GM23338 (cell line): ENCODE data around the gene PLEK. TPM values are rescaled to one million over a fixed set of nuclear protein-coding genes. Genes with fewer than 3 reads are reported as not detected.

Experiments
- ATAC-seq: fragments of 200-7000 bp; cut with Tn5 transposase; 3 replicates; pipeline ENCODE4 v1.9.1; 2020
- DNase-seq: peaks from one replicate; pipeline ENCODE4 v3.0.0-alpha.2; 2015; ENCODE audit warnings: low spot score
- H2AFZ ChIP-seq: fragments of 200-600 bp; sonication (generic); 2 replicates; pipeline ENCODE4 v1.8.0; 2016; ENCODE audit warnings: antibody characterized with exemption, mild to moderate bottlenecking, moderate library complexity
- H3F3A ChIP-seq: fragments of 200-600 bp; sonication (generic); replicated peaks from 2 replicates; pipeline ENCODE4 v1.8.0; 2017; ENCODE audit warnings: antibody characterized with exemption, mixed run types, low read depth
- H3K27ac ChIP-seq: fragments of 200-600 bp; sonication (generic); 2 replicates; pipeline ENCODE4 v1.6.1; 2016; ENCODE audit warnings: low read depth
- H3K27me3 ChIP-seq: fragments of 200-600 bp; sonication (generic); 2 replicates; pipeline ENCODE4 v1.8.0; 2016; ENCODE audit warnings: mild to moderate bottlenecking, mixed run types, moderate library complexity; ENCODE audit not compliant: insufficient read depth
- H3K36me3 ChIP-seq: fragments of 200-600 bp; sonication (generic); 2 replicates; pipeline ENCODE4 v1.8.0; 2016; ENCODE audit warnings: mild to moderate bottlenecking; ENCODE audit not compliant: insufficient read depth
- H3K4me1 ChIP-seq: fragments of 200-600 bp; sonication (generic); 2 replicates; pipeline ENCODE4 v1.8.0; 2016; ENCODE audit warnings: mild to moderate bottlenecking, moderate library complexity; ENCODE audit not compliant: insufficient read depth
- H3K4me2 ChIP-seq: fragments of 200-600 bp; sonication (generic); 2 replicates; pipeline ENCODE4 v1.7.1; 2017; ENCODE audit warnings: mixed run types
- H3K4me3 ChIP-seq: fragments of 200-600 bp; sonication (generic); 2 replicates; pipeline ENCODE4 v1.6.1; 2016; ENCODE audit warnings: mixed run types
- H3K79me2 ChIP-seq: fragments of 200-600 bp; sonication (generic); replicated peaks from 2 replicates; pipeline ENCODE4 v1.8.0; 2017; ENCODE audit warnings: mild to moderate bottlenecking; ENCODE audit not compliant: insufficient read depth
- H3K9me2 ChIP-seq: fragments of 200-600 bp; sonication (generic); 2 replicates; pipeline ENCODE4 v1.8.0; 2017; ENCODE audit not compliant: insufficient read depth
- H4K20me1 ChIP-seq: fragments of 200-600 bp; sonication (generic); replicated peaks from 2 replicates; pipeline ENCODE4 v1.8.0; 2017; ENCODE audit warnings: mild to moderate bottlenecking; ENCODE audit not compliant: insufficient read depth
- H3K27ac Mint-ChIP-seq: 2 replicates; pipeline ENCODE4 v1.8.0; 2020; ENCODE audit warnings: inconsistent platforms, mild to moderate bottlenecking, moderate library complexity, mixed read lengths
- H3K27me3 Mint-ChIP-seq: 3 replicates; pipeline ENCODE4 v1.8.0; 2022; ENCODE audit warnings: low read depth, mild to moderate bottlenecking, moderate library complexity, mixed read lengths, inconsistent platforms; ENCODE audit not compliant: insufficient read depth, poor library complexity
- H3K36me3 Mint-ChIP-seq: 3 replicates; pipeline ENCODE4 v1.8.0; 2021; ENCODE audit warnings: low read depth, mild to moderate bottlenecking, inconsistent platforms, moderate library complexity, mixed read lengths
- H3K4me1 Mint-ChIP-seq: 3 replicates; pipeline ENCODE4 v1.8.0; 2020; ENCODE audit warnings: mild to moderate bottlenecking, inconsistent platforms, mixed read lengths
- H3K4me3 Mint-ChIP-seq: 3 replicates; pipeline ENCODE4 v1.8.0; 2021; ENCODE audit warnings: moderate library complexity, mild to moderate bottlenecking, inconsistent platforms, mixed read lengths
- H3K9me3 Mint-ChIP-seq: 3 replicates; pipeline ENCODE4 v1.8.0; 2020; ENCODE audit warnings: moderate library complexity, mild to moderate bottlenecking, inconsistent platforms, mixed read lengths
- CREB1 ChIP-seq: fragments of 250-450 bp; sonication (Bioruptor Pico); IDR thresholded peaks from 2 replicates; pipeline ENCODE4 v1.5.0; 2020; ENCODE audit warnings: low read depth, mild to moderate bottlenecking, moderate library complexity
- CTCF ChIP-seq, 2 experiments: fragments of 200-600 bp in 1 of 2; sonication (generic) in 1 of 2; conservative IDR thresholded peaks; 2 replicates each; pipeline versions ENCODE4 v1.5.1 to v1.6.1; 2016 to 2017; ENCODE audit warnings: antibody characterized with exemption in 2 of 2, low read depth in 2 of 2, mild to moderate bottlenecking in 2 of 2, moderate library complexity in 1 of 2
- ETS1 ChIP-seq: IDR thresholded peaks from 2 replicates; pipeline ENCODE4 v1.6.1; 2016; ENCODE audit warnings: antibody characterized with exemption
- EZH2 ChIP-seq: fragments of 200-600 bp; sonication (generic); IDR thresholded peaks from one replicate; pipeline ENCODE4 v1.8.0; 2017; ENCODE audit warnings: antibody characterized with exemption, mild to moderate bottlenecking, low read depth; ENCODE audit not compliant: unreplicated experiment
- EZH2phosphoT487 ChIP-seq: fragments of 200-600 bp; sonication (generic); IDR thresholded peaks from one replicate; pipeline ENCODE4 v1.8.1; 2018; ENCODE audit warnings: antibody characterized with exemption; ENCODE audit not compliant: unreplicated experiment
- JUNB ChIP-seq: IDR thresholded peaks from one replicate; pipeline ENCODE4 v1.6.1; 2016; ENCODE audit warnings: antibody characterized with exemption; ENCODE audit not compliant: unreplicated experiment
- POLR2AphosphoS5 ChIP-seq: IDR thresholded peaks from 2 replicates; pipeline ENCODE4 v1.6.1; 2016; ENCODE audit warnings: antibody characterized with exemption, low read depth
- STAT1 ChIP-seq: IDR thresholded peaks from one replicate; pipeline ENCODE4 v1.6.1; 2016; ENCODE audit warnings: antibody characterized with exemption; ENCODE audit not compliant: unreplicated experiment
- ZNF114 ChIP-seq: fragments of 250-450 bp; sonication (Bioruptor Pico); IDR thresholded peaks from 2 replicates; pipeline ENCODE4 v1.5.0; 2020; ENCODE audit warnings: mild to moderate bottlenecking, moderate library complexity
- ZNF331 ChIP-seq: fragments of 250-450 bp; sonication (Bioruptor Pico); IDR thresholded peaks from 2 replicates; pipeline ENCODE4 v1.5.0; 2020; ENCODE audit warnings: low read depth, mild to moderate bottlenecking, moderate library complexity
- polyA plus RNA-seq: library from polyadenylated mRNA; unstranded; fragments of >200 nt; fragmentation: Nextera tagmentation; extraction: Ambion mirVana; gene quantifications from 2 replicates; pipeline ENCODE4 v1.2.1, GENCODE V29; 2016
- total RNA-seq: library from RNA; depleted of rRNA; stranded (reverse); fragments of >200 nt; shearing (Covaris generic); gene quantifications from 2 replicates; pipeline ENCODE4 v1.2.3, GENCODE V29; 2014
- TF ChIP-seq, protein P1 (sequence below): fragments of 250-450 bp; sonication (Bioruptor Pico); IDR thresholded peaks from 2 replicates; pipeline ENCODE4 v1.5.0; 2020; ENCODE audit warnings: mild to moderate bottlenecking, moderate library complexity

Gene PLEK
- total and polyA plus RNA-seq, 2 experiments from 2014 or later: 0.06 TPM; not detected in 1

GRCh38 chr2:68429311-68429826, 64.3 kb downstream of the PLEK start:
- DNase-seq (no peak), ATAC-seq (no peak)
- Mint-ChIP-seq H3K9me3 (peaks cover 9% of the 10 kb centered on the region; the same call in 2 of the 3 replicates), H3K27me3 (peaks cover 2% of the 10 kb centered on the region), H3K4me1 (0 out of 3 replicates have a peak, but pooled peaks cover 4% of the 10 kb centered on the region), H3K36me3 (no peaks in the 10 kb centered on the region), H3K27ac (no peak overlapping the region), H3K4me3 (no peak overlapping the region)
- Histone ChIP-seq H4K20me1 (no peaks in the 10 kb centered on the region), H3K79me2 (no peaks in the 10 kb centered on the region), H3K4me1 (no peaks in the 10 kb centered on the region), H2AFZ (peak overlapping the region; percentile 89; the same call in 1 of the 2 replicates), H3K36me3 (no peaks in the 10 kb centered on the region), H3K4me3 (no peak overlapping the region), H3K4me2 (no peak overlapping the region), H3F3A (no peaks in the 10 kb centered on the region), H3K27ac (no peak overlapping the region), H3K9me2 (peaks cover under 1% of the 10 kb centered on the region; the same call in 1 of the 2 replicates), H3K27me3 (no peaks in the 10 kb centered on the region)
- no peak for TF ChIP-seq CTCF (conservative IDR thresholded peaks at IDR 0.05; ENCODE audit: low read depth in 2 of 2)
- no peak for TF ChIP-seq STAT1
- TF ChIP-seq ETS1: no peak

DNA sequence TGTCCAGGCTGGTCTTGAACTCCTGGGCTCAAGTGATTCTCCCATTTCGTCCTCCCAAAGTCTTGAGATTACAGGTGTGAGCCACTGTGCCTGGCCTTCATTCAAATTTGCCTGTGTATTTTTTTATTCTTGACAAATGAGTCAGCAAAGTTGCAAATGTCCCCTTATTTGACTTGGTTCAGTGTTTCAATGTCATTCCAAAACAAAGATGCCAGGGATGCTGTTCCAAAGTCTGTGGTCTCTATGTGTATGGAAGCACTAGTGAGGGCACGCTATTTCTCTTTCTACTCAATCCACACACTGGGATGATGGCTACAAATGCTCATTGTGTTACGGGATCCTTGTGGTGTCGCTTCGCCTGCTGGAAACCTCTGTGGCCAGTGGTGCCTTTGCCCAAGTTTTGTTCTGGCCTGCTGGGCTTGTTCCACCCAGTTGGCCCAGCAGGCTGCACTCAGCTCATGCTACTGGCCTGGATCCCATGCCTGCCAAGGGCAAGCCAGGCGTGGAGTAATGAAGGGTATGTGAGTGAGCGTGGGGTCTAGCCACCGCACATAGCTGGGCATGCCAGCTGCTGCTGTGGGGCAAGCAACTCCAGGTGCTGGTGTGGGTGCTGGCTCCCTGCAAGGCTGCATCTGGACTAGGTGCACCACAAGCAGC, 66.4 kb downstream of the PLEK start:
- Mint-ChIP-seq H3K27me3 (peaks cover 2% of the 10 kb centered on the region), H3K4me3 (no peak overlapping the region), H3K36me3 (no peaks in the 10 kb centered on the region), H3K4me1 (peaks cover 8% of the 10 kb centered on the region; the same call in 1 of the 3 replicates), H3K27ac (0 out of 2 replicates have a peak overlapping the region, but pooled peaks have one; percentile 48), H3K9me3 (peaks cover 9% of the 10 kb centered on the region; the same call in 2 of the 3 replicates)
- Histone ChIP-seq H3F3A (no peaks in the 10 kb centered on the region), H4K20me1 (no peaks in the 10 kb centered on the region), H3K4me2 (no peak overlapping the region), H2AFZ (no peak overlapping the region), H3K4me3 (no peak overlapping the region), H3K79me2 (no peaks in the 10 kb centered on the region), H3K27ac (no peak overlapping the region), H3K36me3 (no peaks in the 10 kb centered on the region), H3K27me3 (no peaks in the 10 kb centered on the region), H3K4me1 (no peaks in the 10 kb centered on the region), H3K9me2 (no peaks in the 10 kb centered on the region)
- DNase-seq (no peak), ATAC-seq (no peak)
- no peak for TF ChIP-seq CREB1 (CRISPR knock-in tag)
- TF ChIP-seq STAT1: no peak
- TF ChIP-seq POLR2AphosphoS5: no peak
- TF ChIP-seq JUNB: no peak
- TF ChIP-seq EZH2: no peak
- TF ChIP-seq, protein P1, sequence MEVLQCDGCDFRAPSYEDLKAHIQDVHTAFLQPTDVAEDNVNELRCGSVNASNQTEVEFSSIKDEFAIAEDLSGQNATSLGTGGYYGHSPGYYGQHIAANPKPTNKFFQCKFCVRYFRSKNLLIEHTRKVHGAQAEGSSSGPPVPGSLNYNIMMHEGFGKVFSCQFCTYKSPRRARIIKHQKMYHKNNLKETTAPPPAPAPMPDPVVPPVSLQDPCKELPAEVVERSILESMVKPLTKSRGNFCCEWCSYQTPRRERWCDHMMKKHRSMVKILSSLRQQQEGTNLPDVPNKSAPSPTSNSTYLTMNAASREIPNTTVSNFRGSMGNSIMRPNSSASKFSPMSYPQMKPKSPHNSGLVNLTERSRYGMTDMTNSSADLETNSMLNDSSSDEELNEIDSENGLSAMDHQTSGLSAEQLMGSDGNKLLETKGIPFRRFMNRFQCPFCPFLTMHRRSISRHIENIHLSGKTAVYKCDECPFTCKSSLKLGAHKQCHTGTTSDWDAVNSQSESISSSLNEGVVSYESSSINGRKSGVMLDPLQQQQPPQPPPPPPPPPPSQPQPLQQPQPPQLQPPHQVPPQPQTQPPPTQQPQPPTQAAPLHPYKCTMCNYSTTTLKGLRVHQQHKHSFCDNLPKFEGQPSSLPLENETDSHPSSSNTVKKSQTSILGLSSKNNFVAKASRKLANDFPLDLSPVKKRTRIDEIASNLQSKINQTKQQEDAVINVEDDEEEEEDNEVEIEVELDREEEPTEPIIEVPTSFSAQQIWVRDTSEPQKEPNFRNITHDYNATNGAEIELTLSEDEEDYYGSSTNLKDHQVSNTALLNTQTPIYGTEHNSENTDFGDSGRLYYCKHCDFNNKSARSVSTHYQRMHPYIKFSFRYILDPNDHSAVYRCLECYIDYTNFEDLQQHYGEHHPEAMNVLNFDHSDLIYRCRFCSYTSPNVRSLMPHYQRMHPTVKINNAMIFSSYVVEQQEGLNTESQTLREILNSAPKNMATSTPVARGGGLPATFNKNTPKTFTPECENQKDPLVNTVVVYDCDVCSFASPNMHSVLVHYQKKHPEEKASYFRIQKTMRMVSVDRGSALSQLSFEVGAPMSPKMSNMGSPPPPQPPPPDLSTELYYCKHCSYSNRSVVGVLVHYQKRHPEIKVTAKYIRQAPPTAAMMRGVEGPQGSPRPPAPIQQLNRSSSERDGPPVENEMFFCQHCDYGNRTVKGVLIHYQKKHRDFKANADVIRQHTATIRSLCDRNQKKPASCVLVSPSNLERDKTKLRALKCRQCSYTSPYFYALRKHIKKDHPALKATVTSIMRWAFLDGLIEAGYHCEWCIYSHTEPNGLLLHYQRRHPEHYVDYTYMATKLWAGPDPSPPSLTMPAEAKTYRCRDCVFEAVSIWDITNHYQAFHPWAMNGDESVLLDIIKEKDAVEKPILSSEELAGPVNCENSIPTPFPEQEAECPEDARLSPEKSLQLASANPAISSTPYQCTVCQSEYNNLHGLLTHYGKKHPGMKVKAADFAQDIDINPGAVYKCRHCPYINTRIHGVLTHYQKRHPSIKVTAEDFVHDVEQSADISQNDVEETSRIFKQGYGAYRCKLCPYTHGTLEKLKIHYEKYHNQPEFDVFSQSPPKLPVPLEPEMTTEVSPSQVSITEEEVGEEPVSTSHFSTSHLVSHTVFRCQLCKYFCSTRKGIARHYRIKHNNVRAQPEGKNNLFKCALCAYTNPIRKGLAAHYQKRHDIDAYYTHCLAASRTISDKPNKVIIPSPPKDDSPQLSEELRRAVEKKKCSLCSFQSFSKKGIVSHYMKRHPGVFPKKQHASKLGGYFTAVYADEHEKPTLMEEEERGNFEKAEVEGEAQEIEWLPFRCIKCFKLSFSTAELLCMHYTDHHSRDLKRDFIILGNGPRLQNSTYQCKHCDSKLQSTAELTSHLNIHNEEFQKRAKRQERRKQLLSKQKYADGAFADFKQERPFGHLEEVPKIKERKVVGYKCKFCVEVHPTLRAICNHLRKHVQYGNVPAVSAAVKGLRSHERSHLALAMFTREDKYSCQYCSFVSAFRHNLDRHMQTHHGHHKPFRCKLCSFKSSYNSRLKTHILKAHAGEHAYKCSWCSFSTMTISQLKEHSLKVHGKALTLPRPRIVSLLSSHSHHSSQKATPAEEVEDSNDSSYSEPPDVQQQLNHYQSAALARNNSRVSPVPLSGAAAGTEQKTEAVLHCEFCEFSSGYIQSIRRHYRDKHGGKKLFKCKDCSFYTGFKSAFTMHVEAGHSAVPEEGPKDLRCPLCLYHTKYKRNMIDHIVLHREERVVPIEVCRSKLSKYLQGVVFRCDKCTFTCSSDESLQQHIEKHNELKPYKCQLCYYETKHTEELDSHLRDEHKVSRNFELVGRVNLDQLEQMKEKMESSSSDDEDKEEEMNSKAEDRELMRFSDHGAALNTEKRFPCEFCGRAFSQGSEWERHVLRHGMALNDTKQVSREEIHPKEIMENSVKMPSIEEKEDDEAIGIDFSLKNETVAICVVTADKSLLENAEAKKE (CRISPR knock-in tag): no peak
- no peak for TF ChIP-seq ZNF114 (CRISPR knock-in tag)
- no peak for TF ChIP-seq ZNF331 (CRISPR knock-in tag)
- no peak for TF ChIP-seq EZH2phosphoT487
